DMS53 treated with DMSO at 0.1 percent for 48 hours (cell line): Measurements from ENCODE around the gene RCN1.
A peak's percentile ranks its signal among the peaks of the same experiment; 100 is the strongest.
"Not testable (repeated sequence)": the region's sequence is repeated elsewhere in the genome, so short reads cannot be mapped to it uniquely, and the experiment has no call there.

Source experiments
- DNase-seq: peaks from one replicate; lab custom pipeline; 2025; ENCODE audit not compliant: unreplicated experiment; lab: John Stamatoyannopoulos, UW

Gene RCN1

DNA sequence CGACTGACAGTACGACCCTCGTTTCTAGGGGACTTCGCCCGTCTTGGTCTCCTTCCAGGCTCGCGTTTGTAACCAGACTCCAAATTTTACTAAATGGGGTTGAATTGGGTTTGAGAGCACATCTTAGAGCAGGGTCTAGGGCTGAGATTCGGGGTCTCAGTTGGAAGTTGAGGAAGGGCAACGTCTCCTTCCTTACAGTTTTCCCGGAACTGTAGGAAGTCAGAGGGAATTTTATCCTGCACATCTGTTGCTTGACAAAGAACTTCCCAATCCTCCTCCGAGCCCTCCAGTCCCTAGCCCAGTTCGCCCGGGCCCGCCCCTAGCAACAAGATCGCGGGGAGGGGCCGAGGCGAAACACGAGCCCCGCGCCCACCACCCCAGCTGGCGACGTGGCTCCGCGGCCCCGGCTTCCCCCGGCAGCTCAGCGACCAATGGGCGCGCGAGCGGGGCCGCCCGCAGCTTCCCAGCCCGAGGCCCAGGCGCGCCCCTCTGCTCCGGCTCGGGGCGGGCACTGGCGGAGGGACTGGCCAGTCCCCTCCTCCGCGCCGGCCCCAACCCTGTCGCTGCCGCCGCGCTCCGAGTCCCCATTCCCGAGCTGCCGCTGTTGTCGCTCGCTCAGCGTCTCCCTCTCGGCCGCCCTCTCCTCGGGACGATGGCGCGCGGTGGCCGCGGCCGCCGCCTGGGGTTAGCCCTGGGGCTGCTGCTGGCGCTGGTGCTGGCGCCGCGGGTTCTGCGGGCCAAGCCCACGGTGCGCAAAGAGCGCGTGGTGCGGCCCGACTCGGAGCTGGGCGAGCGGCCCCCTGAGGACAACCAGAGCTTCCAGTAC is at the start of gene RCN1:
Gene RCN1 (plus strand): TSS at position 530 of the 826 bp plus-strand sequence. CDS start 123 bp downstream, at position 653.
- peak; percentile 5 for DNase-seq

DNA sequence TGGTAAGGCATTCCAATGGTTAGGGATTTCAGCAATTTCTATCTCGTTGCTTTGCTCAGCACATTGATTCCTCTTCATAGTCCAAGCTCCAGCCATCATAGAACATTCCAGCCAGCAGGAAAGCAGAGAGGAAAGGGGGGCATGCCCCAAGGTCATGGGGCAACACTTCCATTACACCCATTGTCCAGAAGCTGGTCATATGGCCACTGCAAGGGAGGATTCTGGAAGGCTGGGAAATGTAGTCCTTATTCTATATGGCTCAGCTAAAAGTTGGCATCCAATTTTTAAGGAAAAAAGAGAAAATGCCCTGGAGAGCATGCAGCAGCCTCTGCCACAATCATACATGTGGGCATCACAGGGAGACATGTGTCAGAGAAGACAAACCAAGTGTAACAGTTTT is 47.1 kb upstream of the RCN1 start:
- DNase-seq, result no peak

DNA sequence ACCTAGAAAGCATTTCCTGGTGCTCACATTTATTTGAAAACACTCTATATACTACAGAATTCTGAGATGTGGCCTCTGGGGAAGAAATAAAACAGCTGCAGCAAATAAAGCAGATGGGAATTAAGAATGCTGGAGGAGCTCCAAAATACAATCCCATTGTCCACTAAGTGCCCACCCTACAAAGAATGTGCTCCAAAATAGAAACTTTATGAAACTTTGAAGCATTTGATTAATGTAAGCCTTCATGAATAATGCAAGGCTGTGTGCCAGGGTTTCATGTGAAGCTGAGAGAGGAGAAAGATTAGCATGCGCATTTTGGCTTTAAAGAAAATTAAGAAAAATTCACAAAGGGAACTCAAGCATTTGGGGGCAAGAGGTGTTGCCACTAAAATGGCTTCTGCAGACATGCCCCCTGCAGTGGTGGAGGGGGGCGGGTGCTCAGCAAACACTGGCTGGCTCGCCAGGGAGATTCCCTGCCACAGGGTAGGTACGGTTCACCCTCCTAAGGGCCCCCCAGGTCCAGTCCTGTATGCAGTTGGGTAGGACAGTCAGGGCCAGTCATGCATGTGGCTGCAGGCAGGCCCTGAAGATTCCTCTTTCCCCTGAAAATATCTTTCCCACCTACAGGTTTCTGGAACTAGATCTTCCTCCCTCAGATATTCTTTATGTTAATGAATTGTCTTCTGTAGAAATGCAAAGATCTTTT is 46.6 kb upstream of the RCN1 start:
- DNase-seq, result no peak

DNA sequence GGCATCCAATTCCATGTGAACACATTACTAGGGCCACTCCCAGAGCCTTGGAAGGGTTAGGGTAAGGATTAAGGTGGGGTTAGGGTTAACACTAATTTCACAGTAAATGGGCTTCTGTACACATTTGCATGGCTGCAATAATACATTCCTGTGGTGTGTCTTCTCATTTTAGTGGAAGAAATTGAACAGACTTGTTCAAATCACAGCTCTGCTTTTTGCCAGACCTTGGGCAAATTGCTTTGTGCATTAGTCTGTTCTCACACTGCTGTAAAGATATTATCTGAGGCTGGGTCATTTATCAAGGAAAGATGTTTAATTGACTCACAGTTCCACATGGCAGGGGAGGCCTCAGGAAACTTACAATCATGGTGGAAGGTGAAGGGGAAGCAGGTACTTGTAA is 45.4 kb upstream of the RCN1 start:
- DNase-seq, result no peak

DNA sequence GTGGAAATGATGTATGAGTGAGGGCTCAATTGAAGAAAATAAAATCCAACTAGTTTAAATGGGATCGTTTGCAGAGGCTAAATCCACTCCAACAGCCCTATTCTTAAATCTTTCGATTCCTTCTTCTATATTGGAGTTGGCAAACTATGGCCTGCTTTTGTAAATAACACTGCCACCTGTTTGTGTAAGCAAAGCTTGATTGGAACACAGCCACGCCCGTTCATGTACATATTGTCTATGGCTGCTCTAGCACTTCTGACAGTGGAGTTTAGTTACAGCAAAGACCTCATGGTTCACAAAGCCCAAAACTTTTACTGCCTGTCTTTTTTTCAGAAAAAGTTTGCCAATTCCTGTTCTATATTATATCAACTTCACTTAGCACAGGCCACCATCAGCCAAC is 40.6 kb upstream of the RCN1 start:
- DNase-seq, result no peak

DNA sequence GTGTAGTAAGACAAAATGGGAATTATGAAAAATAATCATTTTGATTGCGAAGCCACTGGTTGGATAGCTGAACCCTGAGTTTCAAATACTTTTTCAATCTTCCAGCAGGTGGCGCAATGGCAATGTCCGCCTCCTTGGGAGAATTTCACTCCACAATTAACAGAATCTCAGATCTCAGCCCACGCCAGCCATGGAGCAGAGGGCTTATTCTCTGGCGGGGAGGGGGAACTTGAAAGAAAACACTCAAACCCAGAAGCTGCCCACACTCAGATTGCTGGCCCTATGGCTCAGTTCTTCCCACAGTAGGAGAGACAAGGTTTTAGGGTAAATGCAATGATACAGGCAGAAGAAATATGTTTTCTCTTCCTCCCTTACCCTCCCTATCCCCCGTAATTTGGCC is 38.7 kb upstream of the RCN1 start:
- peak; percentile 23 for DNase-seq

DNA sequence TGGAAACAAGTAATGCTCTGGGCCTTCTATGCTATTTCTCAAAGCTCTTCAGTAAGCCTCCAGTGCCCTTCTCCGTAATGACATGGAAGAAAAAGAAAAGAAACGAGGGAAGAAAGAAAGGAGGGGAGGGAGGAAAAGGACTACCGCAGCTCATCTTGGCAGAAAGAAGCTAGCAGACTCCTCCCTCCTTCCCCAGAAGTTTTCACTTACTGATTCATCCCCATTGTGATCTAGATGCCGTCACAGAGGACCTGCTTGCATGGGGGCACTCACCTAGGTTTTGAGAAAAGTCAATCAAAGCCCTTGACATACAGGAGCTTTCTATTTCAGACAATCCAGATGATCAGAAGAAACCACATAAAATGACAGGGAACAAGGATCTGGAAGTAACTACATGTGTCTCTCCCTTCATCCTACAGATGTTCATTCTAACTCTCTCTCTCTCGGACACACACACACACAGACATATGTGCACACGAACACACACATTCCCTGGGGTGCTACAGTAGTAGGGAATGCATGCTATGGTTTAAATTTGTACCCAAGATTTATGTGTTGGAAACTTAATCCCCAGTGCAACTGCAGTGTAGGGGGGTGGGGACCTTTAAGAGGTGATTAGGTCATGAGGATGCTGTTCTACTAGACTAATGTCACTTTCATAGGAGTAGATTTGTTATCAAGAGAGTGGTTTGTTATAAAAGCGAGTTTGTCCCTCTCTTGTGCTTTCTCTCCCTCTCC is 37.6 kb upstream of the RCN1 start:
- no peak for DNase-seq

DNA sequence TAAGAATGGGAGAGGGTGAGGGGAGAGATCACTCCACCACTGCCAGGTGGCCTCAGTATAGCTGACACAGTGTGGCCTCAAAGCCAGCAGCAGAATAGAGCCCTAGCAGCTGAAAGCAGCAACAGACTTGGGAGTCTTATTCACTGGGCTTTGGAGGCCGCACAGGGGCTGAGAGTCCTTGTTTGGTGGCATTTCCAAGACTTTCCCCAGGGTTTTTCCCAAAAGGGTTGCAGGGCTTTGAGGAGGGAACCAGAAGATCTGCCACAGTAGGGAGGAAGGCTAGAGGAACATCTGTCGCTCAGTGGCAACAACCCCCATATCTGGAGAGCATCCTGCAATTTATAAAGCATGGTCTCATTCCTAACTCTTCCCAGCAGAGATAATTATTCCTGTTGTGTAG is 35.0 kb upstream of the RCN1 start:
- DNase-seq, result no peak

DNA sequence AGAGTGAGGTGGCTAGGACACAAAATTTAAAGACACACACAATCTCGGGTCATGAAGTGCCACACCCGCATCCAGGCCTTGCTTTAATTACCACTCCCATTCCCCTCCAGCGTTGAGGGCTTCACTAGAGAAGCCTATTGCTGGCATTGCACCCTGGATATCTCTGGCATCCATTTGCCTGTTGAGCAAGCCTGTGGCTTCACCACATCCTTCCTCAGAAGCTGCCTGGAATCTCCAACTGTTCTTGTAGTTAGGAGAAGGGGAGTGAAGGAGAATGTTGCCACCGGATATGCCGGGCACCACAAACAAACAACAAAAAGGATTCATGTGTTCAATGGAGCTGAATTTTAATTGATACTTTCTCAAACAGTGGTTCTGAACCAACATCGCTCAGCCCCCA is 34.4 kb upstream of the RCN1 start:
- DNase-seq, result no peak

DNA sequence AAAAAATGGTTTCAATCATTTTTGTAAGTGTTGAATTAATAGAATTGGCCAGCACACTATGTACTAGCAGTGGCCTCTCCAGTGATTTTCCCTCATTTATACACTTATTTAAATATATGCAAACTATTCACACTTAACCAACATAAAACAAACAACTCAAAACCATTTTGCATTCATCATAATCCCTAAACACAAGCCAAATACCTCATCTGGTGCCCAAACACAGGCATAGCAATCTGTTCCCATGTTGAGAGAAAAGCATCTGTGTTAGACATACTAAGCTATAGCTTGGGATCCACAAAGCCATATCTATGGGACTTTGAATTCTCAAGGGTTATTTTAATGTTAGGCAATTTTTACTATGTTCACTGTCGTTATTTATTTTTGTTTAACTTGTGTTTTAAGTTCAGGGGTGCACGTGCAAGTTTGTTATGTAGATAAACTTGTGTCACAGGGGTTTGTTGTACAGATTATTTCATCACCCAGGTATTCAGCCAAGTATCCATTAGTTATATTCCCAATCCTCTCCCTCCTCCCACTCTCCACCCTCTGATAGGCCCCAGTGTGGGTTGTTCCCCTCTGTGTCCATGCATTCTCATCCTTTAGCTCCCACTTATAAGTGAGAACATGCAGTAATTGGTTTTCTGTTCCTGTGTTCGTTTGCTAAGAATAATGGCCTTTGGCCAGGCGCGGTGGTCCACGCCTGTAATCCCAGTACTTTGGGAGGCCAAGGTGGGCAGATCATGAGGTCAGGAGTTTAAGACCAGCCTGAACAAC is 31.0 kb upstream of the RCN1 start:
- no peak for DNase-seq

DNA sequence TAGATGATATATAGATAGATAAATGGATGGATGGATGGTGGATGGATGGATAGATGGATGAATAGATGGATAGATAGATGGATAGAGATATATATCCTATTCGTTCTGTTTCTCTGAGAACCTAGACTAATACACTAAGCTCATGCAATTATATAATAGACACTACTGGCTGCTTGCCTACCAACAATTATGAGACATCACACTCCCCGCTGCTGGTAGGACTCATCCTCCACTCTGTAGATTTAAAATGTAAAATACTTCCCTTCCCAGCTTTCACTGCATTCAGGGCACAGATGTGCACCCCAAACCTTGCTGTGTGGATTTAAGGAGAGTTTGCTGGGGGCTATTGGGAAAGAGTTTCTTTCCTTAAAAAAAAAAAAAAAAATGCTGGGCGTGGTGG is 28.3 kb upstream of the RCN1 start:
- no peak for DNase-seq

DNA sequence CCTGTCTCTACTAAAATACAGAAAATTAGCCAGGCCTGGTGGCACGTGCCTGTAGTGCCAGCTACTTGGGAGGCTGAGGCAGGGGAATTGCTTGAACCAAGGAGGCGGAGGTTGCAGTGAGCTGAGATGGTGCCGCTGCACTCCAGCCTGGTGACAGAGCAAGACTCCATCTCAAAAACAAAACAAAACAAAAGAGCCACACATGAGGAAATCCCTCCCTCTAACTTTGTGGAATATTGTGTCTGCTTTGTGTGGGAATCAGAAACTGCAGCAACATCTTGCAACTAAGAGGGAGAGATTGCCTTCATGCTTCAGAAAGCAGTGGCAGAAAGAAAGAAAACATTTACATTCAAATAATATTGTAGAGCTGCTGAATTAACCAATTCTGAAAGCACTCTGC is 27.8 kb upstream of the RCN1 start:
- DNase-seq, result not testable (repeated sequence)

DNA sequence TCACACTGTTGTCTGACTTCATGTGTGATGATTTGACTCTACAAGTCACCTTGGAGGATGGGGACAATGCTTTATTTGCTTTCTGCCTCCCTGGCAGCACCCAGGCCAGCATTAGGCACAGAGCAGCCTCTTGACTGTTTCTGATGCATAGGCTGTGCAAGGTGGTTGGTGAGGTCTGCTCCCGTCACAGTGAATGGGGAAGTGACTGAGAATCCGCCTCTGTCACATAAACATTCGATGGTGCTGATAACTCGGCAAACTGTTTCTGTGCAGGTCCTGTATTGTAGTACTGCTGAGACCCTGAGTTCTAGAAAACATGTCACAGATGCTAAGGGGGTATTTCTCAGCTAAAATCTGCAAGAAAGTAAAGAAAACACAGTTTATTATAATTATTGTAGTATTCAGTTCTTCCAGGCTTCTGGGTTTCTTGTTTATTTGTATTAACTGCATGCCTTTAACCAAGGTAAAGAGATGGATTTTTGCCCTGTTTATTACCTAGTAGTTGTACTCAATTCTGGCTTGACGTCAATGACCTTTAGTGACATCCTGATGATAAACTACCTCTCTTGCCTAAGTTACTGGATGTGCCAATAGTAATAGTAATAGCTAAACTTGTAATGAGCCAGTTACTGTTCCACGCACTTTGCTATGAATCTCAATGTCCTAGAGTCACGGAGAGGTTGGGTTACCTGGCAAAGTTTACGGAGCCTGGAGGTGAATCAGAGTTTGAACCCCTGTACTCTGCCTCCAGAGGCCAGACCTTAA is 24.8 kb upstream of the RCN1 start:
- no peak for DNase-seq

DNA sequence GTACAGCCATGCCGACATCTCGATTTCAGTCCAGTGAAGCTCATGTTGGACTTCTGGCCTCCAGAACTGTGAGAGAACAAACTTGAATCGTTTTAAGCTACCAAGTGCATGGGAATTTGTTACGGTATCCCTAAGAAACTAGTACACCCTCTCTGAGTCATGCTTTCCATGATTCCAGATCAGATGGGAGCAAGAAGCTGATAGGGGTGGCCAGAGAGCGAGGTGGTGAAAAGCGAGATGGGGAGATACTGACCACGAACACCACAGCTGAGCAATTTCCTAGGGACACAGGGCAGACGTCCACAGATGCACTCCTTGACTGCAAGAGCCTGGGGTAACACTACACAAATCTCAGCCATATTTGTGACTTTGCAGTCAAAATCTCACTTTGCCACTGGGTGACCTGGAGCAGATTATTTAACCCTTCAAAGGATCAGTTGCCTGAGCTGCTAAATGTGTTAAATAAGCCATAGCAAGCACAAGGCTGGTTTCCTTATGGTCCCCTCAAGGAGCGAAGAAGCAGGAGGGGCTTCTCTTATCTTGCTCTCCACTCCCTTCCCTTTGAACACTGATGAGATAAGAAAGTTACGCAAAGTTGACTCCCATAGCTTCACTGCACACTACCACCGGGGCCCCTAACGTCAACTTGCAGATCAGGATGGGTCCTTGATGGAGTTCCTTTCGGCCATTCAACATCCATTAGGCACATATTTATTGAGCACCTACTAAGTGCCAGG is 22.6 kb upstream of the RCN1 start:
- no peak for DNase-seq

DNA sequence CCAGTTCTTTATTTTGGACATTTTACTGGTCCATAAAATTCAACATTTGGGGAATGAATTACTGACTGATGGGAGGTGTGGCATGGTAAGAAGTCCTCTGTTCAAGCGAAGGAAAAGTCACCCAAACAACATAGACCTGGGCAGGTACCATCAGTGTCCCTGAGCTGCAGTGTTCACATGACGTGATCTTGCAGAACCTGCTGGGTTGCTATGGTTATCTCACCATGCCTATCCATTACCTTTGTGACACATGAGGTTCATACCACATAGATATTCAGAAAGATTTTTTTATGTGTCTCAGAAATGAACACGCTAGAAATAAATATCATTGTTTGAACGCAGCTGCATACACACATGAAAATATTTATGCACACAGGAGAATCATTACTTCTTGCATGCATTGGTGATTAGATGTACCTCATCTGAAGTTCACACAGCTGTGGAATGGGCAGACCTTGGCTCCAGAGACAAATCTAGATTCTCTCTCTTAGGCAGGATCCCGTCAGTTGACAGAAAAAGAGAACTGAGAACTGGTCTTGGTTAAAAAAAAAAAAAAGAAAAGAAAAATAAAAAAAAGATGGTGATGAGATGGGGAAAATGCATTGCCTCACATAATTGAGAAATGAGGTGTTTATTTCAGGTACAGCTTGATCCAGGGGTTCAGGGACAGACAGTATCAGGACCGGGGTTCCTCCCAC is 21.4 kb upstream of the RCN1 start:
- no peak for DNase-seq

DNA sequence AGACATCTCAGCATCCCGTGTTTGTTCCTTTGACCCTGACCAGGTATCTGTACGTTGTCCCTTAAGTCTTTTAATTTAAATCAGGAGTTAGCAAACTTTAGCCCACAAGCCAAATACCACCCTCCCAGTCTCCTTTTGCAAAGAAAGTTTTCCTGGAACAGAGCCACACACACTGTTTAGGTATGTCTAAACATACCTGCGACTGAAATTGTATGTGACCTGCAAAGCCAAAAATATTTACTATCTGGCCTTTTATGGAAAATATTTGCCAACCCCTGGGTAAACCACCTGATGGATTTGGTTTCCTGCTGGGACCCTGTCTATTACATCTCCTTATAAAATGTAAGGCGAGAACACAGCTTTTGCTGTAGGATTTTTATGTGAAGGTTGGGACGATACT is 20.2 kb upstream of the RCN1 start:
- DNase-seq, result no peak

DNA sequence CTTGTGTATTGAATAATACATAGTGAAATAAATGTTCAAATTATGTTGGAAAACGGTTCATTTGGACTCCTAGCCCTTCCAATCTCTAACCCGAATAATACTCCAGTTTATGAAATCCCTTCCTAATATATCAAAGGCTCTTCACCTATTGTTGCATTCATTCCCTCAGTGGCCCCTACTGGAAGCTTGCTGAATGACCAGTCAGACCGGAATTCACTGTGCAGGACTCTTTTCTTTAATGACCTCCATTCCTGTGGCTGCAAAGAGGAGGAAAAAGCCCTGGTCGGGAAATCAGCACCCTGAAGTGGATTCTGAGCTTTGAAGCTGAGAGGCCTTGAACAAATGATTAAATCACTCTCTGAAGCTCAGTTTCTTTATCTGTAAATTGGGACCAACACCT is 19.1 kb upstream of the RCN1 start:
- DNase-seq, result peak; percentile 55

DNA sequence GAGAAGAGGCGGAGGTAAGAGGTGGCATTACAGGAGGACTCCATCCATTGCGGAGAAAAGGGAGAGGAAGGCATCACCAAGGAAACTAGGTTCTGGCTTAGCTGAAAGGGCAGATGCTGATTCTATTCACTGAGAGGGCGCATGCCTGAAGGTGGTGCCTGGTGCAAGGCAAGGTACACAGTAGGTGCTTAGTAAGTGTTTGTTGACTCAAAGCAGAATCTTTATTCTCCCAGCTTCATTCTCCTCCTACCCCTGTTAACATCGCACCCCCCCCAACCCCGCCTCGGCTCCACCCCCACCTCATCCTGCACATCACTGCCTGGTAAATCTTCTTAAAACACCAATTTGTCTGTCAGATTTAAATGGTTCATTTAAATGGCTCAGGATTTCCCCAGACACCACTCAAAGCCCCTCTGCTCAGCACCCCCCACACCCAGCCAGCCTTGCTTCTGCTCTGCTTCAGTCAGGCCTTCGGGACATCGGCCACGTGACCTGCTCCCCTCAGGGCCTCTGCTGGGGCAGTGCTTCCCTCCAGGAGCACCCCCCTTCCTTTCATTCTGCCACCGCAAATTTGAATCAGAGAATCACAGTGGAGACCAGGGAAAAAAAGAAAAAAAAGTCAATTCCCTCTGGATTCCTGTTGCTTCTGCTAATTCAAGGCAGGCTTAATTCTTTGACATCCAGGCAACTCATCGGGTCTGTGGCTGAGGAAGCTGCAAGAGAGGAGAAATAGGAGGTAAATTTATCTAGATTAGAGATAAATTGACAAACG is 17.8 kb upstream of the RCN1 start:
- no peak for DNase-seq
